ENCODE data around the gene ZNF407.

The ZNF407 gene

DNA sequence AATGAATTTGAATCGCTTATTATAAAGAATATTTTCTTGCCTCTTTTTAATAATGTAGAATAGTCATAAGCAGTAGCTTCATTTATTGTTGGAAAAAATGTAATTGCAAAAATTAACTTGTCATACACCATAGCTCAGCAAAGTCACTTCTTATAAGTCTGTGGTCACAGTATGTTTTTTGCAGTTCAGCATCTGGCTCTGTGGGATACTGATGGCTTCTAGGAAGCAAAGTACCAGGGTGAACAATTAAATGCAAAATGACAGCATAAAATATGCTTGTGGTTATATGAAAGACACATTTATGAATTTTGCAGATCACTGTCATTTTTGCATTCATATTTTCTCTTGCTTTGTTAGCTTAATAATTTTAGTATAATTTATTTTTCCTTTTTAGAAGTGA lies 116.5 kb downstream of the ZNF407 start:
- TF ChIP-seq RARB (CRISPR knock-in tag; IDR thresholded peaks at IDR 0.05) (no peak), OSR1 (CRISPR knock-in tag; IDR thresholded peaks at IDR 0.05) (no peak), BACH2 (CRISPR knock-in tag; IDR thresholded peaks at IDR 0.05; ENCODE audit: borderline replicate concordance) (no peak), GLIS3 (CRISPR knock-in tag; IDR thresholded peaks at IDR 0.05) (no peak), ZFP30 (CRISPR knock-in tag; IDR thresholded peaks at IDR 0.05) (no peak), TOX (CRISPR knock-in tag; IDR thresholded peaks at IDR 0.05; ENCODE audit: borderline replicate concordance) (no peak)
- TF ChIP-seq, protein P1, sequence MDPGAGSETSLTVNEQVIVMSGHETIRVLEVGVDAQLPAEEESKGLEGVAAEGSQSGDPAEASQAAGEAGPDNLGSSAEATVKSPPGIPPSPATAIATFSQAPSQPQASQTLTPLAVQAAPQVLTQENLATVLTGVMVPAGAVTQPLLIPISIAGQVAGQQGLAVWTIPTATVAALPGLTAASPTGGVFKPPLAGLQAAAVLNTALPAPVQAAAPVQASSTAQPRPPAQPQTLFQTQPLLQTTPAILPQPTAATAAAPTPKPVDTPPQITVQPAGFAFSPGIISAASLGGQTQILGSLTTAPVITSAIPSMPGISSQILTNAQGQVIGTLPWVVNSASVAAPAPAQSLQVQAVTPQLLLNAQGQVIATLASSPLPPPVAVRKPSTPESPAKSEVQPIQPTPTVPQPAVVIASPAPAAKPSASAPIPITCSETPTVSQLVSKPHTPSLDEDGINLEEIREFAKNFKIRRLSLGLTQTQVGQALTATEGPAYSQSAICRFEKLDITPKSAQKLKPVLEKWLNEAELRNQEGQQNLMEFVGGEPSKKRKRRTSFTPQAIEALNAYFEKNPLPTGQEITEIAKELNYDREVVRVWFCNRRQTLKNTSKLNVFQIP (CRISPR knock-in tag; IDR thresholded peaks at IDR 0.05; ENCODE audit: borderline replicate concordance, low read depth), result no peak
- ATAC-seq, result no peak

DNA sequence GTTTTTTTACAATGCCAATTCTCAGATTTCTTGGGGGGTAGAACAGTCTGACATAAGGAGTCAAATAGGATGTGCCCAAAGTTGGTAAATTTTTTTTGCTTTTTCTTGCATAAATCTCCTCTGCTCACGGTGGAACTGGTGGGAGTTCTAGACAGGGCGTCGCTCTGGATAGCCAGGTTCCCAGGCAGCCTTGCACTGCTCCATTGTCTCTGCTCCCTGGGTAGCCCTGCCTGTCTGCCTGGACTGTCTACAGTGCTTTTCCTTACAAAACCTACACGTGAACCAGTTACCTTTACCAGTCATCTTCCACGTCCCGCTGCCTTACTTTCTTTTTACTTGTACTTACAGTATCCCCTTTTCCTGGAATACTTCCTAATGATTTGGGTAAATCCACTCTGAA lies 117.1 kb downstream of the ZNF407 start:
- TF ChIP-seq ARNTL (CRISPR knock-in tag; IDR thresholded peaks at IDR 0.05; ENCODE audit: borderline replicate concordance, low read depth), result no peak
- TF ChIP-seq OSR1 (CRISPR knock-in tag; IDR thresholded peaks at IDR 0.05), result no peak
- TF ChIP-seq, protein P2, sequence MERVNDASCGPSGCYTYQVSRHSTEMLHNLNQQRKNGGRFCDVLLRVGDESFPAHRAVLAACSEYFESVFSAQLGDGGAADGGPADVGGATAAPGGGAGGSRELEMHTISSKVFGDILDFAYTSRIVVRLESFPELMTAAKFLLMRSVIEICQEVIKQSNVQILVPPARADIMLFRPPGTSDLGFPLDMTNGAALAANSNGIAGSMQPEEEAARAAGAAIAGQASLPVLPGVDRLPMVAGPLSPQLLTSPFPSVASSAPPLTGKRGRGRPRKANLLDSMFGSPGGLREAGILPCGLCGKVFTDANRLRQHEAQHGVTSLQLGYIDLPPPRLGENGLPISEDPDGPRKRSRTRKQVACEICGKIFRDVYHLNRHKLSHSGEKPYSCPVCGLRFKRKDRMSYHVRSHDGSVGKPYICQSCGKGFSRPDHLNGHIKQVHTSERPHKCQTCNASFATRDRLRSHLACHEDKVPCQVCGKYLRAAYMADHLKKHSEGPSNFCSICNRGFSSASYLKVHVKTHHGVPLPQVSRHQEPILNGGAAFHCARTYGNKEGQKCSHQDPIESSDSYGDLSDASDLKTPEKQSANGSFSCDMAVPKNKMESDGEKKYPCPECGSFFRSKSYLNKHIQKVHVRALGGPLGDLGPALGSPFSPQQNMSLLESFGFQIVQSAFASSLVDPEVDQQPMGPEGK (CRISPR knock-in tag; IDR thresholded peaks at IDR 0.05; ENCODE audit: borderline replicate concordance), result no peak
- no peak for TF ChIP-seq ZNF565 (CRISPR knock-in tag; conservative IDR thresholded peaks at IDR 0.05; ENCODE audit: low read depth)
- TF ChIP-seq CSDC2 (CRISPR knock-in tag; IDR thresholded peaks at IDR 0.05), result no peak
- TF ChIP-seq ESRRG (CRISPR knock-in tag; IDR thresholded peaks at IDR 0.05), result no peak
- TF ChIP-seq, protein P3, sequence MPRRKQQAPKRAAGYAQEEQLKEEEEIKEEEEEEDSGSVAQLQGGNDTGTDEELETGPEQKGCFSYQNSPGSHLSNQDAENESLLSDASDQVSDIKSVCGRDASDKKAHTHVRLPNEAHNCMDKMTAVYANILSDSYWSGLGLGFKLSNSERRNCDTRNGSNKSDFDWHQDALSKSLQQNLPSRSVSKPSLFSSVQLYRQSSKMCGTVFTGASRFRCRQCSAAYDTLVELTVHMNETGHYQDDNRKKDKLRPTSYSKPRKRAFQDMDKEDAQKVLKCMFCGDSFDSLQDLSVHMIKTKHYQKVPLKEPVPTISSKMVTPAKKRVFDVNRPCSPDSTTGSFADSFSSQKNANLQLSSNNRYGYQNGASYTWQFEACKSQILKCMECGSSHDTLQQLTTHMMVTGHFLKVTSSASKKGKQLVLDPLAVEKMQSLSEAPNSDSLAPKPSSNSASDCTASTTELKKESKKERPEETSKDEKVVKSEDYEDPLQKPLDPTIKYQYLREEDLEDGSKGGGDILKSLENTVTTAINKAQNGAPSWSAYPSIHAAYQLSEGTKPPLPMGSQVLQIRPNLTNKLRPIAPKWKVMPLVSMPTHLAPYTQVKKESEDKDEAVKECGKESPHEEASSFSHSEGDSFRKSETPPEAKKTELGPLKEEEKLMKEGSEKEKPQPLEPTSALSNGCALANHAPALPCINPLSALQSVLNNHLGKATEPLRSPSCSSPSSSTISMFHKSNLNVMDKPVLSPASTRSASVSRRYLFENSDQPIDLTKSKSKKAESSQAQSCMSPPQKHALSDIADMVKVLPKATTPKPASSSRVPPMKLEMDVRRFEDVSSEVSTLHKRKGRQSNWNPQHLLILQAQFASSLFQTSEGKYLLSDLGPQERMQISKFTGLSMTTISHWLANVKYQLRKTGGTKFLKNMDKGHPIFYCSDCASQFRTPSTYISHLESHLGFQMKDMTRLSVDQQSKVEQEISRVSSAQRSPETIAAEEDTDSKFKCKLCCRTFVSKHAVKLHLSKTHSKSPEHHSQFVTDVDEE (CRISPR knock-in tag; IDR thresholded peaks at IDR 0.05), result no peak
- no peak for TF ChIP-seq GLIS3 (CRISPR knock-in tag; IDR thresholded peaks at IDR 0.05)
- TF ChIP-seq, protein P1 (CRISPR knock-in tag; IDR thresholded peaks at IDR 0.05; ENCODE audit: borderline replicate concordance, low read depth), result no peak
- TF ChIP-seq TOX (CRISPR knock-in tag; IDR thresholded peaks at IDR 0.05; ENCODE audit: borderline replicate concordance), result no peak
- ATAC-seq, result no peak

DNA sequence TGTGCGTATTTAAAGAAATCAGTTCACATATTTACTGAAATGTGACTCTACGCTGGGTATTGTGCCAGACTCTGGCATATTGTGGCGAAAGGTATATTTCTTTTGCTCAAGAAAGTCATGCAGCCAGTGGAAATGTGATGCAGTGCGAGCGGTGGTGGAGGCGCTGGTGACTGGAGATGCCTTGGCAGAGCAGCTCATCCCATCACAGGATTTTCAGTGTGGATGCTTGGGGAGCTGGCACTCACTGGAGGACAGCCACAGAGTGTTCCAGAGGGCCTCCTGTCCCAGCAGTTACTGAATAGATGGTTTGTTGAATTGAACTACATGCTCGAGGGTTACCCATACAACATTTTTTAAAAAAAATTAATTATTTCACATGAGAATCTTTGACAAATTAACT lies 117.6 kb downstream of the ZNF407 start:
- TF ChIP-seq TOX (CRISPR knock-in tag; IDR thresholded peaks at IDR 0.05; ENCODE audit: borderline replicate concordance) (no peak), ARNTL (CRISPR knock-in tag; IDR thresholded peaks at IDR 0.05; ENCODE audit: borderline replicate concordance, low read depth) (no peak), CSDC2 (CRISPR knock-in tag; IDR thresholded peaks at IDR 0.05) (no peak), BACH2 (CRISPR knock-in tag; IDR thresholded peaks at IDR 0.05; ENCODE audit: borderline replicate concordance) (no peak), RARB (CRISPR knock-in tag; IDR thresholded peaks at IDR 0.05) (no peak), ZC3H10 (CRISPR knock-in tag; IDR thresholded peaks at IDR 0.05) (no peak), GLIS3 (CRISPR knock-in tag; IDR thresholded peaks at IDR 0.05) (no peak), ZNF8 (CRISPR knock-in tag; IDR thresholded peaks at IDR 0.05) (no peak)
- TF ChIP-seq, protein P3 (CRISPR knock-in tag; IDR thresholded peaks at IDR 0.05), result no peak
- no peak for ATAC-seq
